Nephron progenitor cell (in vitro differentiated cells): ENCODE results near the gene BCORL1.

Source experiments
- DNase-seq: peaks from one replicate; pipeline ENCODE4 v3.0.0; 2021
- H3K27ac Mint-ChIP-seq: 2 replicates; pipeline ENCODE4 v1.8.0; 2021; ENCODE audit warnings: mild to moderate bottlenecking, moderate library complexity, mixed read lengths
- H3K27me3 Mint-ChIP-seq: 2 replicates; pipeline ENCODE4 v1.8.0; 2021; ENCODE audit warnings: mild to moderate bottlenecking, low read depth, mixed read lengths; ENCODE audit not compliant: poor library complexity
- H3K36me3 Mint-ChIP-seq: 2 replicates; pipeline ENCODE4 v1.8.0; 2021; ENCODE audit warnings: low read depth, mixed read lengths
- H3K4me1 Mint-ChIP-seq: 2 replicates; pipeline ENCODE4 v1.8.0; 2021; ENCODE audit warnings: mixed read lengths
- H3K4me3 Mint-ChIP-seq: 2 replicates; pipeline ENCODE4 v1.8.0; 2021; ENCODE audit warnings: mild to moderate bottlenecking, moderate library complexity, mixed read lengths
- H3K9me3 Mint-ChIP-seq: 2 replicates; pipeline ENCODE4 v1.8.0; 2021; ENCODE audit warnings: mild to moderate bottlenecking, moderate library complexity, mixed read lengths
- CTCF ChIP-seq: fragments of 200-600 bp; sonication (generic); IDR thresholded peaks from 2 replicates; pipeline ENCODE4 v1.5.0; 2021; ENCODE audit warnings: antibody characterized with exemption

Gene BCORL1

GRCh38 chrX:130030826-130031225, 48.4 kb downstream of the BCORL1 start:
- DNase-seq, result no peak
- Mint-ChIP-seq H3K27me3 (no peaks in the 10 kb centered on the region), H3K36me3 (peaks cover 59% of the 10 kb centered on the region), H3K9me3 (peaks cover 45% of the 10 kb centered on the region), H3K4me3 (no peak overlapping the region), H3K27ac (no peak overlapping the region), H3K4me1 (no peaks in the 10 kb centered on the region)
- no peak for TF ChIP-seq CTCF

GRCh38 chrX:130032552-130032951, 50.1 kb downstream of the BCORL1 start:
- H3K27ac Mint-ChIP-seq, result no peak overlapping the region
- no peak for TF ChIP-seq CTCF
- no peaks in the 10 kb centered on the region for H3K4me1 Mint-ChIP-seq
- peaks cover 43% of the 10 kb centered on the region for H3K36me3 Mint-ChIP-seq
- no peaks in the 10 kb centered on the region for H3K27me3 Mint-ChIP-seq
- no peak for DNase-seq
- H3K4me3 Mint-ChIP-seq, result no peak overlapping the region
- H3K9me3 Mint-ChIP-seq, result peaks cover 33% of the 10 kb centered on the region

- peaks cover 36% of the 10 kb centered on the region for H3K36me3 Mint-ChIP-seq
- H3K27ac Mint-ChIP-seq, result no peak overlapping the region
- no peak for TF ChIP-seq CTCF
- no peaks in the 10 kb centered on the region for H3K27me3 Mint-ChIP-seq
- peaks cover 31% of the 10 kb centered on the region for H3K9me3 Mint-ChIP-seq
- DNase-seq, result no peak
- H3K4me3 Mint-ChIP-seq, result no peak overlapping the region
- no peaks in the 10 kb centered on the region for H3K4me1 Mint-ChIP-seq
Measured at GRCh38 chrX:130034178-130034577, 51.7 kb downstream of the BCORL1 start.

GRCh38 chrX:130039847-130040246, 57.4 kb downstream of the BCORL1 start:
- Mint-ChIP-seq H3K4me3 (no peak overlapping the region), H3K27me3 (no peaks in the 10 kb centered on the region), H3K27ac (no peak overlapping the region), H3K4me1 (no peaks in the 10 kb centered on the region), H3K36me3 (peaks cover 37% of the 10 kb centered on the region), H3K9me3 (peaks cover 16% of the 10 kb centered on the region)
- TF ChIP-seq CTCF, result no peak
- no peak for DNase-seq

- no peak for TF ChIP-seq CTCF
- Mint-ChIP-seq H3K27ac (no peak overlapping the region), H3K27me3 (no peaks in the 10 kb centered on the region), H3K4me3 (no peak overlapping the region), H3K4me1 (no peaks in the 10 kb centered on the region), H3K36me3 (peaks cover 69% of the 10 kb centered on the region), H3K9me3 (peaks cover 43% of the 10 kb centered on the region)
- no peak for DNase-seq
Measured at GRCh38 chrX:130047416-130047815, 65.0 kb downstream of the BCORL1 start.

- Mint-ChIP-seq H3K27me3 (no peaks in the 10 kb centered on the region), H3K27ac (no peak overlapping the region), H3K4me3 (no peak overlapping the region), H3K36me3 (peaks cover 78% of the 10 kb centered on the region), H3K9me3 (peaks cover 48% of the 10 kb centered on the region), H3K4me1 (no peaks in the 10 kb centered on the region)
- no peak for TF ChIP-seq CTCF
- no peak for DNase-seq
Measured at GRCh38 chrX:130048686-130049222, 66.3 kb downstream of the BCORL1 start.
